GM21717 (cell line): ENCODE data around the gene TARBP1.
"Not testable (repeated sequence)": the region's sequence is repeated elsewhere in the genome, so short reads cannot be mapped to it uniquely, and the experiment has no call there.

ENCODE experiments used
- ATAC-seq: cut with Tn5 transposase; IDR thresholded peaks from one replicate; pipeline ENCODE4 v1.9.1; 2021; ENCODE audit warnings: mild to moderate bottlenecking, moderate library complexity; ENCODE audit not compliant: unreplicated experiment

The TARBP1 gene

DNA sequence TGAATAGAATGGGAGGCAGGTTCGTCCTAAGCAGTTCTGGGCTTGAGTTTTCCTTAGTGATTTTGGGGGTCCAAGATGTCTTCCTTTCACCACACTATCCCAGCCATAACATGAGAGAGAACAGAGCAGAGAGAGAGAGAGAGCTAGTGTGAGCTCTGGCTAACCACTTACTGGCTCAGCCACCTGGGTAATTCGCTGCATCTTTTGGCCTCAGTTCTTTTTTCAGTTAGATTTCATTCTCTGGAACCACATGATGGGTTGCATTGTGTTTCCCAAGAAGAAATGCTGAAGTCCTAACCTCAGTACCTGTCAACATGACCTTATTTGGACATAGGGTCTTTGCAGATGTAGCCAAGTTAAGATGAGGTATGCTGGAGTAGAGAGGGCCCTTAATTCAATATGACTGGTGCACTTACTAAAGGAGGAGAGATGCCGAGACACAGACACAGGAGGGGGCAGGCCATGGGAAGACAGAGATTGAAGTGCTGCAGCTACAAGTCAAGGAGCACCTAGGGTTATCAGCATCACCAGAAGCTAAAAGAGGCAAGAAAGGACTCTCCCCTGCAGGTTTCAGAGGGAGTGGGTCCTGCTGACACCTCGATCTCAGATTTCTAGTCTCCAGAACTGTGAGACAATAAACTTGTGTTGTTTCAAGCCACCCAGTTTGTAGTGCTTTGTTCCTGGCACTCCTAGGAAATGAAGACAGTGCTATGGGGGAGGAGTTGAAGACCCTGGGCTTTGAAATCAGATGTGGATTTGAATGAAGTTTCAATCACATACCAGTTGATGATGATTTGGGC lies 26.2 kb upstream of the TARBP1 start:
- ATAC-seq = no peak

DNA sequence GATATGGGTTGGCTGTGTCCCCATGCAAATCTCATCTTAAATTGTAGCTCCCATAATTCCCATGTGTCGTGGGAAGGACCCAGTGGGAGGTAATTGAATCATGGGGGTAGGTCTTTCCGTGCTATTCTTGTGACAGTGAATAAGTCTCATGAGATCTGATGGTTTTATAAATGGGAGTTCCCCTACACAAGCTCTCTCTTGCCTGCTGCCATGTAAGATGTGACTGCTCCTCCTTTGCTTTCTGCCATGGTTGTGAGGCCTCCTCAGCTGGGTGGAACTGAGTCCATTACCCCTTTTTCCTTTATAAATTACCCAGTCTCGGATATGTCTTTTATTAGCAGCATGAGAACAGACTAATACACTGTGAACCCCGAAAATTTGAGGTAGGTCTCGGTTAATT lies 25.3 kb upstream of the TARBP1 start:
- not testable (repeated sequence) for ATAC-seq

DNA sequence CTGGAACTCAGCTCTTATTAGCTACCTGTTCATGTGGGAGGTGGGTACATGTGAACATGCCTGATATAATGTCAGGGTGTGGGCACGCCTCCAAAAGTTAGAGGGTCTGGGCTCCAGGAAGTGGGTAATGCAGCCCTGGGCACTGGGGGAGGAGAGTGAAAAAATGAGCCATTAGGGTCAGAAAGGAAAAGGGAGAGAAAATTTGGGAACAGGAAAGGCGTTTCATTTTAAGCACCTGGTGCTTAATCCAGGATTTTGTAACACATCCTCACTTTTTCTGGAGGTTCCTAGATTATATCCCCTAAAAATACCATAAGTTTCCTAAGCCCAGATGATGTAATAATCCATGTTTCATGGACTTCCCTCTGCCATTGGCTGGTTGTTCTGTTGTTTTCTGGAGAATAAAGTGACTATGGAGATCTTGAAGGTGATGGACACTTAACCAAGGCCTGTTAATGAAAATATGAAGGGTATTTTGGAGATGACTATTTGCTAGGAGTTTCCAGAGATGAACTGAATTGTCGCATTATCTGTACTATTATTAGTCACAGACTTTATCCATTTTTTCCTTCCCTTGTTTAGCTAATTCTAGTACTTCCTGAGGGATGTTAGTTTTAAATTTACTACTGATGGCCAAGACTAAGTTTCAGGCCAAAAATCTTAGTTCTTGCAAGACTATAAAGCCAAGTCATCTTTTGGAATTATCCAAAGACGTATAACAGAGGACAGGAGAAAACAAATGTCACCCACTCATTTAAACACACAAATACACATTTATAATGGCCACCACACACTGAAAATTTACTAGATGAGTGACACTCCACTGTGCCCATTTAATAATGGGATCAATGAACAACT lies 24.4 kb upstream of the TARBP1 start:
- ATAC-seq = no peak

DNA sequence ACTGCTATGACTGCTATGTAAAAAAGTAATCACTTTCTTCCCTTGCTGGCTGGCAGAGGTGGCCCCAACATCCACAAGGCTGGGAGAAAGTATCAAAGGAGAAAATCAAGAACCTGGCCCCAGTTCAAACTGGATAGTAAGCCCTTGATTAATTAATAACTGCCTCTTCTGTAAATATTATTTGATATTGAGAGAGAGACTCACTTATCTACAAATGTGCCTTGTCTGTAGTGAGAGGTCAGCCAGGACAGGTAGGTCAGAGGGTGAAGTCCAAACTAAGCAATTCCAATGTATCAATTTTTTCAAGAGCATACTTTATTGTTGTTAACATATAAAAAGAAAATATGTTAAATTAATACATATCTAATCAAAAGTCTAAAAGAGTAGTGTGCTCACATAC lies 23.8 kb upstream of the TARBP1 start:
- no peak for ATAC-seq

DNA sequence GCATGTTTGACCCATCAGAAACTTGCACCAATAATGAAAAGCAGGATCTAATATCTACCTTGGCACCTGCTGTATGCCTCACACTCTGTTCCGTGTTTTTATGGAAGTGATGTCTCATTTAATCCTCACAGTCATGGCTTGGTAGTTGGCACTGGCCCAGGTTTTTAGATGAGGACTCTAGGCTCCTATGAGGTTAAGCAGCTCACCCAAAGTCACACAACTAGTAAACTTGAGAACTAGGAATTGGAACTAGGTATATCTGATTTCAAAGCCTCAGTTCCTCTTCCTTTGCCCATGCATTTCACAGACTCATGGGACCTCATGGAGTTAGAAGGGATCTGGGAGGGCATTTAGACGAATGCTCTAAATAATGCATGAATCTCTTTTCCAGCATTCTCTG lies 21.3 kb upstream of the TARBP1 start:
- no peak for ATAC-seq

DNA sequence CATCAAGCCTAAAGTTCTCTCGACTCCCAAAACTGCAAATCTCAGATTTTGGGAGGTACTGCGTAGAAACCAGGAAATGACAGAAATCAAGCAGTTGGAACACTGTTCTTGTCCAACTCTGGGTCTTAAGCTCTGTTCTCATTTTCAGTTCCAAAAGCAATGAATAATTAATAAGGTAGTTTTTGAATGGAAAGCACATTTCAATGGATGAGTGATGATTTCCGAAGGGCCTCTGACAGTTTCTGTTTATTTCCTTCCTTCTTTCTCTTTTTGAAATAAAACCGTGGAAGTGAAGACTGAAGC lies 20.9 kb upstream of the TARBP1 start:
- ATAC-seq = no peak

DNA sequence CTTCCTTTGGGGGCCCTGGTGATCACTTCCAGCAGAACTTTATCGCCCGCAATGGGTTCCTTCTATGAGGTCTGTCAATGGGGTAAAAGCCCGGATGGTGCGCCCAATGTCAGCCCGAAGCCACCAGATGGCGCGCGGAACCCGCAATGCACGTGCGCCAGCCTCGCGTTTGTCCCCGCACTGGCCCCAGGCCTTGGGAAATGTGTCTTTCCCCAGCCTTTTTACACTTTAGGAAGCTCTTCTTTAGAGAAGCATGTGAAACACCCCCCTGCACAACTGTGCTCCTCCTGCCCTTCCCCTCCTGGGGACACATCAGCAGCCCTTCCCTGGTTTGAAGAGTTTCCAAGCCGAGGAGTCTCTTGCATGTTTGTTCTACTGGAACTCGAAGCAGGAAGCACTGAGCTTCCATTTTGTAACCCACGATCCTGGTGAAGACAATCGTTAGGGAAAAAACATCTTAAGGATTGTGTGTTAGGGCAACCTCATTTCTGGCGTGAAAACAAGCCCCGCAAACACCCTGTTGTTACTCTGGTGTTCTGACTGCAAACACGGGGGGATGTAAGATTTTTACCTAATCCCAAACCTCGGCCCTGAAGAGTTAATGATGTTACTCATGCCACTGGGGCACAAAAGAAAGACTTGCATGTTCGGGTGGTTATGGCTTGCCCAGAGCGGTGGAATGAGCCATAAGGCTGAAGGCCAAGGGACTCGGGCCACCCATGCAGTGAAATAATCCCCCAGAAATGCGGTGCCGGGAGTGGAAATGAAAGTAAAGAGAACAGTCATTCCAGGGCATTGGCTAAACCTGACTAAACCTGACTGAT lies 20.4 kb upstream of the TARBP1 start:
- peak; percentile 42 for ATAC-seq

DNA sequence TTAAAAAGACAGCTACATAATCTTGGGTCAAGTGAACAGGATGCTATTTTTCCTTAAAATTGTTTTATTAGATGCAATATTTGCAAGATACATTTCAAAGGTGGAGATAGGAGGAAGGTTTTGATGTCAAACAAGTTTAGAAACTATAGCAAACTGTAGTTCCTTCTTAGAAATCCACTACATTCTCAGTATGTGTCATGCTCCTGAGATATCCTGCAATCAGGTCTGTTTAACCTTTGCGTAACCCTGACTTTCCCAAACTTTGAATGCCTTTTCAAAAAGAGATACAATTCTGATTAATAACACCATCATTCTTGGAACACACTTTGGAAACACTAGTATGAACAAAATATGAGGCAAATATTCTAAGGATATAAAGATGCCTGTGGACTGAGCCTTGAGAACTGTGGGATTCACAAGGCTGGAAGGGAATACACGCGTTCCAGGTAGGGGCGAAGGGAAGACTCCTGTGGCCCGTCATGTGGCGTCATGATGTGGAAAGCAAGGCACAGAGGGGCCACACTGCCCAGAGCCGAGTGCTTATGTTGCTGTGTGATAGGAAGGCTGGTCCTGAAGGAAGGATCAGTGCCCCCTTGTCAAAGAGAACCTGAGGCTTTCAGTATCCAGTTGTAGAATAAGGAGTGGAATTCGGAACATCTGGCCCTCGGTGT lies 19.6 kb upstream of the TARBP1 start:
- ATAC-seq = peak; percentile 8

DNA sequence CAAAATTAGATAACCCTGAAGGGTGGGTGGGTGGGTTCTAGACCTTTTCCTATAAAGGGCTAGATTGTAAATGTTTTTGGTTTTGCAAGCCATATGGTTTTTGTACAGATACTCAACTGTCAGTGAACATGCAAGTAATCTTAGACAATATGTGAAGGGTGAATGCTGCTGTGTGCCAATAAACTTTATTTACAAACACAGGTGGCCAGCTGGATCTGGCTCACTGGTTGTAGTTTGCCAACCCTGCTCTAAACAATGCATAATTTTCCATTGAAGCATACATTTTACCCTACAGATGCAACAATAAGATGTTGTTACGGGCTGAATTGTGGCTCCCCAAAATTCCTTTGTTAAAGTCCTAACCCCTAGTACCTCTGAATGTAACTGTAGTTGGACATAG lies 18.6 kb upstream of the TARBP1 start:
- ATAC-seq = no peak

DNA sequence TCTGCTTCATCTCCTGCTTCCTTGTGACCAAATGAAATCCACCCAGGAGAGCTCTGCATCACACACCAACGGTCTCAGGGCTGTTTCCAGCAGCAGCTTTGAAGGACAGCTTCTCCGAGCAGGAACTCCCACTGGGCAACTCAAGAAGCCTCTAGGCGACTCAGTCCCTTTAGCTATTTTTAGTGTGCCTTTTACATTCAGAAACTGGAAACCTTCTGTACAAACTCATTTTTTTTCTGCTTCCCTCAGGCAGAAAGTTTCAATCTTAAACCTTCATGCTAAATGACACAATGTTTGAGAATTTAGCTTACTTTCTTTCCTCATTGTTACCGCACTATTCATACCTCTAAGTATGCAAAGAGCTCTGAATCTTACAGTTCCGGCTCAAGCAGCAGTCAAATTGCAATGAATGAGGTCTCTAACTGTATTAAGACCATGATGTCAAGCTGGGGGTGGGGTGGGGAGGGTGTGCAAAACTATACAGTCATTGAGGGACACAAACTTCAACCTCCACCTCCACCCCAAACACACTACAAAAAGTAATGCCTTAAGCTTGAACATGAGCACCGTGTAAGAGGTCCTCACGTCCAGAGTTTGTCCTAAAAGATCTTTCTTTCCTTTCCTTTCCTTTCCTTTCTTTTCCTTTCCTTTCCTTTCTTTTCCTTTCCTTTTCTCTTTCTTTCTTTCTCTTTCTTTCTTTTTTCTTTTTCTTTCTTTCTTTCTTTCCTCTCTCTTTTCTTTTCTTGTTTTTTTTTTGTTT lies 16.4 kb upstream of the TARBP1 start:
- peak; percentile 61 for ATAC-seq

DNA sequence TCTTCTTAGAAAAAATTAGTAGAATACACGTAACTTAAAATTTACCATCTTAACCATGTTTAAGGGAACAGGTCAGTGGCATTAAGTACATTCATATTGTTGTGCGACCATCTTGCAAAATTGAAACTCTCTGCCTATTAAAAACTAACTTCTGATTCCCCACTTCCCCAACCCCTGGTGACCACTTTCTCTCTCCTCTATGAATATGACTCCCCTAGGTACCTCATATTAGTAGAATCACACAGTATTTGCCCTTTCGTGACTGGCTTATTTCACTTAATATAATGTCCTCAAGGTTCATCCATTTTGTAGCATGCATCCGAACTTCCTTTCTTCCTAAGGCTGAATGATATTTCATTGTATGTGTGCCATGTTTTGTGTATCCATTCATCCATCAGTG lies 15.1 kb upstream of the TARBP1 start:
- ATAC-seq = no peak

DNA sequence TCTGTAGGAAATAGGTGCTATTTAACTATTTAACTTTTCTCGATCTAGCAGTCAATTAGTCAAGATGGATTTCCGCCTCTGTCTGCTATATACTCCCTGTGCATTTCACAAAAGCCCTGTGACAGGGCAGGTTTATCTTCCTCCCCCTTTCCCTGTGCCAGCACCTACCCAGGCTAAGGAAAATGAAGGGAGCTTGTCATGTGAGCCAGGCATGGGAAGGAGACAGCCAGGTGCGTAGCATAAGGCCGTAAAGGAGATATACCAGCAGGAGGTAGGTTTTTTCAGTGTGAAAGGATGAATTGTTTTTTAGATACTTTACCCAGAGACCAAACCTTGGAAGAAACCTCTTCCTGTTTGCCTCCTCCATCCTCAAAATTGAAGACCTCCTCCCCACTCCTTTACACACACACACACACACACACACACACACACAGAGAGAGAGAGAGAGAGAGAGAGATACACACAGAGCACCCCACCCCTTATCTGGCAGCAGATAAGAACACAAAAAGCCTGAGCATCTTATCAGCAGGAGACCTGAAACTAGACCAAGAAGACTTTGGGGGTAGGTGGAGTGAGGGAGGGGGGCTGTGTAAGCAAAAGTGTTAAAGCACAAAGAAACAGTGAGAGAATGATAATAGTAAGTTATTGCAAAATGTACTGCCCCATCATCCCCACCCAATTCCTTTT lies 12.0 kb upstream of the TARBP1 start:
- ATAC-seq = no peak

DNA sequence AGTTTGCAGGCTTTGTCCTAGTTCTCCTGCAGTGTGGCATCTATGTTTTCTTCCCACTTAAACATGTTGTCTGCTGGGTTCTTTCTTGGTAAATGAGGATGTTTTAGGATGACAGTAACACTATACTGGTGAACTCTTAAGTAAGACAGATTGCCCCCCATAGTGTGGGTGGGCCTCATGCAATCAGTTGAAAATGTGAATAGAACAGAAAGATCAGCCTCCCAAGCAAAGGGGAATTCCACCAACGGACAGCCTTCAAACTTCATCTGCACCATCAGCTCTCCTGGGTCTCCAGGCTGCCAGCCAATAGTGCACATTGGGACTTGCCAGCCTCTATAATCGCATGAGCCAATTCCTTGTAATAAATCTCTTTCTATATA lies 10.7 kb upstream of the TARBP1 start:
- no peak for ATAC-seq

DNA sequence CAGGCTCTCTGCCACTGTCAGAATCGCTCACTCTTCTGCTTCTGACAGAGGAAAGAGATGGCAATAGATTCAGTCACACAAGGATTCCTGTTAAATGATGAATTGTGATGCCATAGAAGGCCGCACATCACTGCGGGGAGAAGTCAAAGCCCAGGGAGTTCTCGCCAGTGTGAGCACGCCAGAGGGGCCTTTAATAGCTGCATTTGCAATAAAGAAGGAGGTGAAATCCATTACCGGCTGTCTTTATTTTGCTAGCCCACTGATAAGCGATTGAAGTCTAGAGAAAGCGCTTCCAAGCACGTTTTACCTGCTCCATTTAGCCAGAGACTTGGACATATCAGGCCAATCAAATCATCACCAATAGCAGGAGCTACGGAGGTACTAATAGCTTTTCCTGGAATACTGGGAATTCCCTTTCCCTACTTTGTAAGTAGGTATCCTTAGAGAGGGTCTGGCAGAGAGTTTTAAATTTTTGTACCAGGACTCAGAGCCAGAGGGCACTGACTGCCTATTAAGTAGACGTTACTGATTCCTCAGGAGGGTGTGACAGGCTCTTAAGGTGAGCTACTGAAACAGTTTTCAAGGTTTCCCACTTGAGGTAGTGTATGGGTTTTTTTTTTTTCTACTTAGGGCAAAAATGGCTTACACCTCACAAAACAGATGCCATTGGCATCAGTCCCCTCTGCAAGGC lies 10.2 kb upstream of the TARBP1 start:
- ATAC-seq = no peak

DNA sequence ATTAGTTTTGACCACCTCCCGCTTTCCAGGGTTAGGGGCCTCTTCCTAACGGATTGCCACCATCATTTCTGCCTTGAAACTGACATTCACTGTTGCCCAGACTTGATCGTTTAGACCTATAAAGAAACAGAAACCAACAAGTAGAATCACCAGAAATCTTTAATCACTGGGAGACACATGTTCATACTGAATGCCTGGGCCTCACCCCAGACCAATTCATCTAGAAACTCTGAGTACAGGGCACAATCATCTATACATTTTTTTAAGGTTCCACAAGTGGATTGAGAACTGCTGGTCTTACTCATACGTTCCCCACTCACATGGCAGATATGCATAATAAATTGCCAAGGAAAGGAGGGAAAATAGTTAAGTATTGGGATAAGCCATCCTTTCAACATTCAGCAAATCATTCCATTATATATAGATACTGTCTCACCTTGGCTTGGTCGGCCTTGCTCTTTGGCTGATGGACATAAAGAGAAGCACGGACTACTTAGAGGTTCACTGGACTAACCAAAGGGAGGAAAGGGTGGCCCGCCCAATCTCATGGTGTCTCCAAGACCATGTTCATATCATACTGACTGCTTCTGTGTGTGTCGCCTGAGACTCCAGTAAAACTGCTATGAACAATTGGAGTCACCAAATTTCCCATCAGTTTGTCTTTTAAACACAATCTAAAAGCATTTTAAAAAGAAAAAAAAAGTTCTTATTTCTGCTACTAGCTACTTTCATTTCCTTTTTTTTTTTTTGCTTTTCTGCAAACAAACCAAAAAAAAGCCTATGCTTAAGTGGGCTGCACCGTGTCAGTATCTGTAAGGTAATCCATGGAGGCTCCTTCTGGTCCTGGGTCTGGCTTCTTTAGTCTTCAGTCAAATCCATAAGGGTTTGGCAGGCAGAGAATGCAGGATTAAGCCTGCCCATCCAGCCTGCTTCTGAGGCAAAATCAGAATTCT lies 9.4 kb upstream of the TARBP1 start:
- ATAC-seq = no peak

DNA sequence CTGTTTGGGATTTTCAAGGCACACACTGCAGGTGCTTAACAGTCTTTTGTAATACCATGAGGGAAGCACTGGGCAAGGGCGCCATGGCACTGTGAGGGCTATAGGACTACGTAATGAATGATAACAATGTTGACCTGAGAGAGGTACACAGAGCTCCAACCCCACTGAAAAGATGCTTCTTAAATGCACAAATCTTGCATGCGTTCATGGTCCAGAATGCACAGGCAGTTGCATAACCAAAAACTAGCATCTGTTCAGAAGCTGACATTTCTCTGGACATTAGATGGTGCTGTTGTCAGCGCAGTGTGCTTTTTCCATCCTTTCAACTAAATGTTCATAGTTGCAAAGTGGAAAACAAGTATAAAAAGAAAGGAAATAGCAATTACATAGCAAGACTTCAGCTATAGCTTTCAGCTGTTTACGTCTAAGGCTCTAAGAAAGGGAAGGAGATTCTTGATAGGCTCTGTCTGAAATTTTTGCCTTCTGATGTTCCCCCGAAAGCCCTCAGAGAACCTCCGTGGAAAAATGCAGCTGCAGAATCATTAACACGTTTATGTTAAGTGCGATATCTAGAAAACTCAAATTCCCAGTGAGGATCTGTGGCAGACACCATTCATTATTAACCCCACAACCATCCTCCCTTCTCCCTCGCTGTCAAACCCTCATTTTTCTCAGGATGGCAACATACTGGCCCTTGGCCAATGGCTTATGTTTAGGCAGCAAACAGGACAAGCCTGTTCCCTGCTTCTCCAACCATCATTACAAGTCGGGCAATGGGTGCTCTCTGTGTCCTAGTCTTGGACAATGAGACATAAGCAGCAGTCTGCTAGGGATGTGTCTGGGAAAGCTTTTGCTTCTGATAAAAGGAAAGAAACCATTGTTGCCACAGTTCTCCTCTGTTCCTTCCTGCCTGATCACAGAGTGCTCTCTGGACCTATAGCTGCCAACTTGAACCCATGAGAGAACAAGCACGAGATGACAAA lies 8.2 kb upstream of the TARBP1 start:
- ATAC-seq = no peak
